Fibroblast of lung (primary cell): ENCODE measurements around the gene LOXHD1. TPM values are rescaled to one million over a fixed set of nuclear protein-coding genes. Genes with fewer than 3 reads are reported as not detected.

Experiments
- DNase-seq, 2 donors: peaks; one replicate each; pipeline versions ENCODE4 v3.0.0 to v3.0.0-alpha.2; 2010; ENCODE audit warnings: low read depth in 2 of 2
- H2AFZ ChIP-seq: 2 replicates; pipeline ENCODE4 v1.5.1; 2012; ENCODE audit warnings: low read length, control low read depth, inconsistent platforms
- H3K27ac ChIP-seq: 2 replicates; pipeline ENCODE4 v1.5.1; 2011; ENCODE audit warnings: low read length, control low read depth; ENCODE audit not compliant: insufficient read depth
- H3K27me3 ChIP-seq: 2 replicates; pipeline ENCODE4 v1.5.1; 2011; ENCODE audit warnings: mild to moderate bottlenecking, low read length; ENCODE audit not compliant: control insufficient read depth, insufficient read depth
- H3K36me3 ChIP-seq: 2 replicates; pipeline ENCODE4 v1.5.1; 2011; ENCODE audit warnings: low read length; ENCODE audit not compliant: control insufficient read depth, insufficient read depth
- H3K4me1 ChIP-seq: 2 replicates; pipeline ENCODE4 v1.5.1; 2011; ENCODE audit warnings: low read length; ENCODE audit not compliant: control insufficient read depth, insufficient read depth; ENCODE audit errors: extremely low read depth
- H3K4me2 ChIP-seq: 2 replicates; pipeline ENCODE4 v1.5.1; 2011; ENCODE audit warnings: low read length, control low read depth; ENCODE audit not compliant: insufficient read depth; ENCODE audit errors: extremely low read depth
- H3K4me3 ChIP-seq, 4 experiments: fragments of 200-600 bp in 1 of 4; sonication (generic) in 1 of 4; replicated peaks in 1 of 4; 2 replicates each; pipeline ENCODE4 v1.5.1; 2011 to 2016; ENCODE audit warnings: low read length in 4 of 4, low read depth in 3 of 4, mild to moderate bottlenecking in 3 of 4, control low read depth in 2 of 4, inconsistent platforms in 1 of 4, mixed read lengths in 1 of 4; ENCODE audit not compliant: insufficient read depth in 1 of 4; ENCODE audit errors: control extremely low read depth in 1 of 4
- H3K79me2 ChIP-seq: 2 replicates; pipeline ENCODE4 v1.5.1; 2012; ENCODE audit warnings: mild to moderate bottlenecking, low read length, inconsistent platforms; ENCODE audit not compliant: control insufficient read depth, insufficient read depth
- H3K9ac ChIP-seq: 2 replicates; pipeline ENCODE4 v1.5.1; 2011; ENCODE audit warnings: mild to moderate bottlenecking, low read length, control low read depth; ENCODE audit not compliant: insufficient read depth
- H3K9me3 ChIP-seq: 2 replicates; pipeline ENCODE4 v1.5.1; 2012; ENCODE audit warnings: low read depth, low read length; ENCODE audit not compliant: control insufficient read depth, insufficient read depth
- H4K20me1 ChIP-seq: 2 replicates; pipeline ENCODE4 v1.5.1; 2011; ENCODE audit warnings: low read length; ENCODE audit not compliant: control insufficient read depth, insufficient read depth; ENCODE audit errors: extremely low read depth
- EZH2 ChIP-seq: IDR thresholded peaks from 2 replicates; pipeline ENCODE4 v1.5.1; 2012; ENCODE audit warnings: low read length, control low read depth, mild to moderate bottlenecking; ENCODE audit errors: missing control alignments
- polyA plus RNA-seq, 2 donors: library from polyadenylated mRNA; depleted of rRNA in 1 of 2; stranded (reverse) in 1 of 2; unstranded in 1 of 2; fragments of >200 nt; gene quantifications; 2 replicates each; pipeline ENCODE4 v1.2.1, GENCODE V29; 2011 to 2012; ENCODE audit warnings: missing spikeins in 1 of 2
- total RNA-seq: library from RNA; depleted of rRNA; stranded (reverse); fragments of >200 nt; gene quantifications from 2 replicates; pipeline ENCODE4 v1.2.1, GENCODE V29; 2014
- TF ChIP-seq, protein P1 (sequence below), 2 donors: IDR thresholded peaks in 1 of 2; conservative IDR thresholded peaks in 1 of 2; 1 replicate in 1 of 2; 2 replicates in 1 of 2; pipeline ENCODE4 v1.5.1; 2011 to 2012; ENCODE audit warnings: low read length in 2 of 2, control low read depth in 1 of 2, inconsistent platforms in 1 of 2, low read depth in 1 of 2, mild to moderate bottlenecking in 1 of 2

LOXHD1 gene
- total and polyA plus RNA-seq, 2 donors (not counting 1 experiment from before 2014, with no cell fraction given): not detected

DNA sequence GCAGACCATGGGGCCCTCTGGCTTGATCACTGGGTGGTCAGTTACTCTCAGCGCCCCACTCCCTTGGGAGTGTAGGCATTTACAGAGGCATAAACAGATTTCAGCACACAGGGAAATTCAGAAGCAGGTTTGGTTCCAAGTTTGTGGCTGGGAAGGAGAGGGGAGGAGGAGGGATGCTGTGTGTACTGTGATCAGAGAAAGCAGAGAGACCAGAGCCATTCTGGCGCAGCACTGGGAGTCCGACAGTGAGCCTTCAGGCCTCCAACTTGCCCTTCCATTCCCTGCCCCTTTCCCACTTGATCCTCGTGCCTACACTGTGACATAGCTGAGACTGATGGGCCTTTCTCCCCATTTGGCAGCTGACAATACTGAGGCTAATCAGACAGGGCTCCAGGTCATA, 47.8 kb upstream of the LOXHD1 start:
- Histone ChIP-seq H3K36me3 (no peaks in the 10 kb centered on the region), H3K9ac (no peak overlapping the region), H3K79me2 (no peaks in the 10 kb centered on the region), H2AFZ (no peak overlapping the region), H3K4me1 (no peaks in the 10 kb centered on the region), H3K9me3 (no peaks in the 10 kb centered on the region), H4K20me1 (no peaks in the 10 kb centered on the region), H3K4me2 (no peak overlapping the region), H3K4me3 (no peak overlapping the region), H3K27me3 (no peaks in the 10 kb centered on the region), H3K27ac (no peak overlapping the region)
- no peak for DNase-seq
- no peak for TF ChIP-seq EZH2
- TF ChIP-seq, protein P1, sequence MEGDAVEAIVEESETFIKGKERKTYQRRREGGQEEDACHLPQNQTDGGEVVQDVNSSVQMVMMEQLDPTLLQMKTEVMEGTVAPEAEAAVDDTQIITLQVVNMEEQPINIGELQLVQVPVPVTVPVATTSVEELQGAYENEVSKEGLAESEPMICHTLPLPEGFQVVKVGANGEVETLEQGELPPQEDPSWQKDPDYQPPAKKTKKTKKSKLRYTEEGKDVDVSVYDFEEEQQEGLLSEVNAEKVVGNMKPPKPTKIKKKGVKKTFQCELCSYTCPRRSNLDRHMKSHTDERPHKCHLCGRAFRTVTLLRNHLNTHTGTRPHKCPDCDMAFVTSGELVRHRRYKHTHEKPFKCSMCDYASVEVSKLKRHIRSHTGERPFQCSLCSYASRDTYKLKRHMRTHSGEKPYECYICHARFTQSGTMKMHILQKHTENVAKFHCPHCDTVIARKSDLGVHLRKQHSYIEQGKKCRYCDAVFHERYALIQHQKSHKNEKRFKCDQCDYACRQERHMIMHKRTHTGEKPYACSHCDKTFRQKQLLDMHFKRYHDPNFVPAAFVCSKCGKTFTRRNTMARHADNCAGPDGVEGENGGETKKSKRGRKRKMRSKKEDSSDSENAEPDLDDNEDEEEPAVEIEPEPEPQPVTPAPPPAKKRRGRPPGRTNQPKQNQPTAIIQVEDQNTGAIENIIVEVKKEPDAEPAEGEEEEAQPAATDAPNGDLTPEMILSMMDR (conservative IDR thresholded peaks at IDR 0.05 in 1 of 2, IDR thresholded peaks at IDR 0.05 in 1 of 2; ENCODE audit: low read depth in 1 of 2, low read length in 2 of 2): no peak

DNA sequence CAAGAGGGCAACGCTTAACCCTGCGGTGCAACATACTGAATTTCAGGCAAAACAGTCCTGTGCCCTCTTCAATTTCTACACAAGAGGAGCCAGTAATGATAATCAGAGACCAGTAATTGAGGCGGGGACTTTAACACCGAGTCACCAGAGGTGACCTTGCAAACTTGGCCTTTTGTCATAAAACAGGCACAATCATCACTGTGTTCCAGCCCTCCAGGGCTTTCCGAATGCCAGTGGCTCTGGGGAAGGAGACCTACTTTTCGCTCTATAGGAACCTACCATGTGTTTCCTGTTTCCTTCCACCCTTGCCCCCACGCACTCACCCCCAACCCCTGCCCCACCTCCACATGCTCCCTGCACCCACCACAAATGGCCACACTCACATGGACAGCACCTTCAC, 47.2 kb upstream of the LOXHD1 start:
- H3K27ac ChIP-seq: no peak overlapping the region
- no peaks in the 10 kb centered on the region for H3K36me3 ChIP-seq
- H3K4me1 ChIP-seq: no peaks in the 10 kb centered on the region
- no peak overlapping the region for H3K9ac ChIP-seq
- TF ChIP-seq, protein P1 (conservative IDR thresholded peaks at IDR 0.05 in 1 of 2, IDR thresholded peaks at IDR 0.05 in 1 of 2; ENCODE audit: low read depth in 1 of 2, low read length in 2 of 2): no peak
- no peak for TF ChIP-seq EZH2
- H2AFZ ChIP-seq: no peak overlapping the region
- H3K79me2 ChIP-seq: no peaks in the 10 kb centered on the region
- DNase-seq: no peak
- no peak overlapping the region for H3K4me2 ChIP-seq
- no peaks in the 10 kb centered on the region for H3K9me3 ChIP-seq
- no peaks in the 10 kb centered on the region for H4K20me1 ChIP-seq
- no peaks in the 10 kb centered on the region for H3K27me3 ChIP-seq
- H3K4me3 ChIP-seq: no peak overlapping the region

DNA sequence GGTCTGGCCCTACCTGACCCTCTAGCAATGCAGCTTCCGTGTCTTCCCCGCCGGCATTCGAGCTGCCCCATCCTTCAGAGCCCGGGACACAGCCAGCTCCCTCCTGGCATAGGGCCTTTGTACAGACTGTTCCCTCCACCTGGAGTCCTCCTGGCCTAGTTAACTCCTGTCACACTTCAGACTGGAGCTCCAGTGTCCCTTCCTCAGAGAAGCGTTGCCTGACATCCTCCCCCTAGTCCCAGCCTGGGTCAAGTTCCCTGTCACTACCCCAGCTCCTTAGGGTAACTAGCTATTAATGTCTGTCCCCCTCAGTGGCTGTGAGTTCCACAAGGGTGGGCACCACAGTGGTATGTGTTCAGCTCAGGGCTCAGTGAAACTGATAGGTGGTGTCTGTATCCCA, 45.5 kb upstream of the LOXHD1 start:
- TF ChIP-seq, protein P1 (conservative IDR thresholded peaks at IDR 0.05 in 1 of 2, IDR thresholded peaks at IDR 0.05 in 1 of 2; ENCODE audit: low read depth in 1 of 2, low read length in 2 of 2): no peak
- no peak for TF ChIP-seq EZH2

More for the DNA sequence above, 45.5 kb upstream of the LOXHD1 start:
- DNase-seq: no peak
- Histone ChIP-seq H3K9ac (no peak overlapping the region), H3K27ac (no peak overlapping the region), H3K4me3 (no peak overlapping the region), H3K4me2 (no peak overlapping the region), H3K27me3 (no peaks in the 10 kb centered on the region), H3K4me1 (no peaks in the 10 kb centered on the region), H3K79me2 (no peaks in the 10 kb centered on the region), H3K9me3 (no peaks in the 10 kb centered on the region), H4K20me1 (no peaks in the 10 kb centered on the region), H2AFZ (no peak overlapping the region), H3K36me3 (no peaks in the 10 kb centered on the region)
